ENCODE measurements around the gene MRPL37.

DNA sequence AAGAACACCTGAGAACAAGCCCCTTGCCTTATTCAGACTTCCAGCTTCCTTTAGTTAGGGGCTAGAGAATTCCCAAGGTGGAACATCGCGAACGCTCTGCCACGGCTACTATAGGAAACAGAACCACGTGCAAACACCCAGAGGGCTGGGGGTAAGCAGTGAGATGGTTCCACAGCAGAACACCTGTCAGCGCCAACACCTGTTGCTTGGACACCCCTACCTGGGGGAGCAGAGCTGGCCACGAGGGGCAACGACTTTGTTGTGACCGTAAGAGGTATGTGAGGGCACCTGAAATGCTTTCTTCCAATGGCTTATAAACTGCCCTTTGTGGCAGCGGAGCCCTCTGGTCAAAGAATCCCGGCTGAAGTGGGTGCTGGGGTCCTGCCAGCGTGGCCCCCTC, 50.7 kb downstream of the MRPL37 start:
- TF ChIP-seq TCF7L2 (IDR thresholded peaks at IDR 0.05; ENCODE audit: borderline replicate concordance, low read depth, low read length) (no peak), ZNF558 (tag by site-specific recombination; IDR thresholded peaks at IDR 0.05) (no peak), ZNF561 (tag by site-specific recombination; IDR thresholded peaks at IDR 0.05; ENCODE audit: borderline replicate concordance) (no peak)
- TF ChIP-seq, protein P1, sequence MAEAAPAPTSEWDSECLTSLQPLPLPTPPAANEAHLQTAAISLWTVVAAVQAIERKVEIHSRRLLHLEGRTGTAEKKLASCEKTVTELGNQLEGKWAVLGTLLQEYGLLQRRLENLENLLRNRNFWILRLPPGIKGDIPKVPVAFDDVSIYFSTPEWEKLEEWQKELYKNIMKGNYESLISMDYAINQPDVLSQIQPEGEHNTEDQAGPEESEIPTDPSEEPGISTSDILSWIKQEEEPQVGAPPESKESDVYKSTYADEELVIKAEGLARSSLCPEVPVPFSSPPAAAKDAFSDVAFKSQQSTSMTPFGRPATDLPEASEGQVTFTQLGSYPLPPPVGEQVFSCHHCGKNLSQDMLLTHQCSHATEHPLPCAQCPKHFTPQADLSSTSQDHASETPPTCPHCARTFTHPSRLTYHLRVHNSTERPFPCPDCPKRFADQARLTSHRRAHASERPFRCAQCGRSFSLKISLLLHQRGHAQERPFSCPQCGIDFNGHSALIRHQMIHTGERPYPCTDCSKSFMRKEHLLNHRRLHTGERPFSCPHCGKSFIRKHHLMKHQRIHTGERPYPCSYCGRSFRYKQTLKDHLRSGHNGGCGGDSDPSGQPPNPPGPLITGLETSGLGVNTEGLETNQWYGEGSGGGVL (tag by site-specific recombination; IDR thresholded peaks at IDR 0.05) = no peak

Data from HEK293 (cell line).